GM15510 (cell line): ENCODE results near the gene U2AF2.

Experiments used
- POLR2A ChIP-seq: IDR thresholded peaks from 3 replicates; pipeline ENCODE4 v1.6.1; 2011; ENCODE audit warnings: borderline replicate concordance; ENCODE audit not compliant: insufficient read length; ENCODE audit errors: extremely low read depth

Gene U2AF2

GRCh38 chr19:55654868-55655647 lies at the start of gene U2AF2:
Gene U2AF2, plus strand, starts transcription at chr19:55655035. Its CDS starts 70 bp downstream, at chr19:55655105.
- TF ChIP-seq POLR2A: peak; percentile 83

GRCh38 chr19:55605207-55605636 lies 49.6 kb upstream of the U2AF2 start:
- peak; percentile 16 for TF ChIP-seq POLR2A

- peak; percentile 21 for TF ChIP-seq POLR2A
Measured at GRCh38 chr19:55605637-55606470, 49.0 kb upstream of the U2AF2 start, which contains the start of gene ZNF865. Gene ZNF865, plus strand, starts transcription at chr19:55605647. Its CDS starts 7,972 bp downstream, at chr19:55613619.

GRCh38 chr19:55606471-55606787 lies 48.4 kb upstream of the U2AF2 start:
- no peak for TF ChIP-seq POLR2A

- no peak for TF ChIP-seq POLR2A
Measured at GRCh38 chr19:55606817-55607216, 48.0 kb upstream of the U2AF2 start.

- no peak for TF ChIP-seq POLR2A
Measured at GRCh38 chr19:55609326-55609725, 45.5 kb upstream of the U2AF2 start.

GRCh38 chr19:55611300-55611982 lies 43.4 kb upstream of the U2AF2 start:
- no peak for TF ChIP-seq POLR2A

GRCh38 chr19:55611983-55612645 lies 42.7 kb upstream of the U2AF2 start:
- no peak for TF ChIP-seq POLR2A

- no peak for TF ChIP-seq POLR2A
Measured at GRCh38 chr19:55613396-55613795, 41.4 kb upstream of the U2AF2 start.

- TF ChIP-seq POLR2A: no peak
Measured at GRCh38 chr19:55613930-55614710, 40.7 kb upstream of the U2AF2 start.

GRCh38 chr19:55614711-55615542 lies 39.9 kb upstream of the U2AF2 start:
- no peak for TF ChIP-seq POLR2A

- TF ChIP-seq POLR2A: no peak
Measured at GRCh38 chr19:55615543-55616394, 39.1 kb upstream of the U2AF2 start.
